HuH-7 (cell line): ENCODE results near the gene WDR33.
A peak's percentile ranks its signal among the peaks of the same experiment; 100 is the strongest.
"Not testable (repeated sequence)": the region's sequence is repeated elsewhere in the genome, so short reads cannot be mapped to it uniquely, and the experiment has no call there.

Experiments used
- DNase-seq: peaks from one replicate; pipeline ENCODE4 v3.0.0; 2011; ENCODE audit warnings: low spot score

The WDR33 gene

GRCh38 chr2:127810619-127811396 is at the start of gene WDR33:
Gene WDR33 (minus strand): TSS chr2:127811171. CDS start chr2:127770981, 40,190 bp downstream.
- peak; percentile 95 for DNase-seq

GRCh38 chr2:127860130-127860529 is 49.2 kb upstream of the WDR33 start:
- no peak for DNase-seq

GRCh38 chr2:127859712-127860085 is 48.7 kb upstream of the WDR33 start:
- peak; percentile 26 for DNase-seq

GRCh38 chr2:127857265-127857808 is 46.4 kb upstream of the WDR33 start:
- no peak for DNase-seq

GRCh38 chr2:127853671-127854070 is 42.7 kb upstream of the WDR33 start:
- DNase-seq = no peak

GRCh38 chr2:127852388-127852787 is 41.4 kb upstream of the WDR33 start:
- no peak for DNase-seq

- no peak for DNase-seq
Measured at GRCh38 chr2:127847931-127848330, 37.0 kb upstream of the WDR33 start.

GRCh38 chr2:127844973-127845372 is 34.0 kb upstream of the WDR33 start:
- DNase-seq = no peak

- no peak for DNase-seq
Measured at GRCh38 chr2:127843677-127844076, 32.7 kb upstream of the WDR33 start.

GRCh38 chr2:127841466-127842178 is 30.7 kb upstream of the WDR33 start:
- DNase-seq = no peak

- no peak for DNase-seq
Measured at GRCh38 chr2:127840893-127841292, 29.9 kb upstream of the WDR33 start.

- DNase-seq = no peak
Measured at GRCh38 chr2:127834951-127835350, 24.0 kb upstream of the WDR33 start.

GRCh38 chr2:127829845-127830246 is 18.9 kb upstream of the WDR33 start:
- no peak for DNase-seq

GRCh38 chr2:127826708-127827107 is 15.7 kb upstream of the WDR33 start:
- not testable (repeated sequence) for DNase-seq

GRCh38 chr2:127826047-127826446 is 15.1 kb upstream of the WDR33 start:
- DNase-seq = no peak

- no peak for DNase-seq
Measured at GRCh38 chr2:127820080-127820668, 9.2 kb upstream of the WDR33 start.

GRCh38 chr2:127818794-127819425 is 7.9 kb upstream of the WDR33 start:
- no peak for DNase-seq

- no peak for DNase-seq
Measured at GRCh38 chr2:127818241-127818640, 7.3 kb upstream of the WDR33 start.

GRCh38 chr2:127814677-127815076 is 3.7 kb upstream of the WDR33 start:
- DNase-seq = no peak

- not testable (repeated sequence) for DNase-seq
Measured at GRCh38 chr2:127812441-127812840, 1.5 kb upstream of the WDR33 start.

GRCh38 chr2:127811397-127812321 is 688 bp upstream of the WDR33 start:
- DNase-seq = peak; percentile 18
